Stomach smooth muscle (tissue), 2 donors: ENCODE measurements around the gene WAC.

Source experiments
- H3K27ac ChIP-seq: one replicate; pipeline ENCODE4 v1.7.0; 2013; ENCODE audit warnings: mild to moderate bottlenecking, low read length, inconsistent platforms
- H3K27me3 ChIP-seq, 2 donors: one replicate each; pipeline ENCODE4 v1.7.0; 2013; ENCODE audit warnings: low read length in 2 of 2; ENCODE audit not compliant: insufficient read depth in 2 of 2, control insufficient read depth in 1 of 2
- H3K36me3 ChIP-seq, 2 donors: one replicate each; pipeline ENCODE4 v1.7.0; 2013; ENCODE audit warnings: low read length in 2 of 2; ENCODE audit not compliant: control insufficient read depth in 2 of 2, insufficient read depth in 2 of 2
- H3K4me1 ChIP-seq: one replicate; pipeline ENCODE4 v1.7.0; 2013; ENCODE audit warnings: low read length; ENCODE audit not compliant: control insufficient read depth, insufficient read depth
- H3K4me3 ChIP-seq, 2 donors: one replicate each; pipeline ENCODE4 v1.7.0; 2013; ENCODE audit warnings: low read length in 2 of 2
- H3K9ac ChIP-seq, 2 donors: one replicate each; pipeline ENCODE4 v1.7.0; 2013; ENCODE audit warnings: low read length in 2 of 2, mild to moderate bottlenecking in 1 of 2
- H3K9me3 ChIP-seq, 2 donors: one replicate each; pipeline ENCODE4 v1.7.0; 2013; ENCODE audit warnings: low read length in 2 of 2; ENCODE audit not compliant: control insufficient read depth in 2 of 2
- donor health status: healthy.
- donor health status: Pancreatic carcinoma.

Gene WAC

DNA sequence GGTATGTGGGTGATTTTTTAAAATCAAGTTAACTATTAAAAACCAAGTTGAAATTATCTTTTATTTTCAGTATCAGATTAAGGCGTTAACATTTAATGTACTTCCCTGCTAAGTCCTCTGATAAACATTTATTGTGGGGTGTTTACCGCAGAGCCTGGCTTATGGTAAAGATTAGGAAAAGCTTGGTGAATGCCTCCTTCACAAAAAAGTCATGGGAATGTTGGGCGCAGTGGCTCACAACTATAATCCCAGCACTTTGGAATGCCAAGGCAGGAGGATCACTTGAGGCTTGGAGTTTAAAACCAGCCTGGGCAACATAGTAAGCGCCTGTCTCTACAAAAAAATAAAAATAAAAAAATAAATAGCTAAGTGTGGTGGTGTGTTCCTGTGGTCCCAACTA is 53.3 kb downstream of the WAC start:
- no peaks in the 10 kb centered on the region for H3K9me3 ChIP-seq
- H3K36me3 ChIP-seq: peaks cover 4 to 13% of the 10 kb centered on the region in 2 donors
- peaks cover 2% of the 10 kb centered on the region for H3K4me1 ChIP-seq
- no peaks in the 10 kb centered on the region for H3K27me3 ChIP-seq
- H3K9ac ChIP-seq: no peak overlapping the region
- H3K27ac ChIP-seq: no peak overlapping the region
- no peak overlapping the region for H3K4me3 ChIP-seq

- H3K4me3 ChIP-seq: no peak overlapping the region
- no peak overlapping the region for H3K9ac ChIP-seq
- H3K27me3 ChIP-seq: no peaks in the 10 kb centered on the region
- H3K36me3 ChIP-seq: peaks cover 4 to 14% of the 10 kb centered on the region in 2 donors
- H3K4me1 ChIP-seq: peaks cover 2% of the 10 kb centered on the region
- H3K9me3 ChIP-seq: no peaks in the 10 kb centered on the region
- H3K27ac ChIP-seq: no peak overlapping the region
These were observed 54.5 kb downstream of the WAC start for GRCh38 chr10:28587270-28587969.

GRCh38 chr10:28587970-28588290 is 55.0 kb downstream of the WAC start:
- Histone ChIP-seq H3K4me1 (peaks cover 2% of the 10 kb centered on the region), H3K36me3 (peaks cover 4 to 14% of the 10 kb centered on the region in 2 donors), H3K9me3 (no peaks in the 10 kb centered on the region), H3K27ac (no peak overlapping the region), H3K4me3 (no peak overlapping the region), H3K9ac (no peak overlapping the region), H3K27me3 (no peaks in the 10 kb centered on the region)

DNA sequence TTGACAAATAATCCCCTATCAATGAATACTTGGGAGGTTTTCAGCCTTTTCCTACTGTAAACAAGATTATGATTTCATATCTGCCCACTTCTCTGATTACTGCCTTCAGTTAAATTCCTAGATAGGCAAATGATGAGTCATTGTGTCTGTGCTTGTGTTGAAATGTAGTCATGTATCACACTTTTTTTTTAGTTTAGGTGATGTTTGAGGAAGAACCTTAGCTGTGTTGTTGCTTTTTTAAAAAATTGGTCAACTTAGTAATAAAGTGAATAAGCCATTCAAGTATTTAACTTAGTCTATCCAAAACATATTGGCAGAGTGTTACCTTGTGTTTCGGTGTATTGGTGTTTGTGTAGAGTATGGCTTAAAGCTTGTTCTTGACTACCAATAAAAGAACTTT is 60.0 kb downstream of the WAC start:
- no peaks in the 10 kb centered on the region for H3K27me3 ChIP-seq
- no peak overlapping the region for H3K27ac ChIP-seq
- H3K9ac ChIP-seq: no peak overlapping the region
- no peaks in the 10 kb centered on the region for H3K9me3 ChIP-seq
- H3K4me3 ChIP-seq: no peak overlapping the region
- H3K36me3 ChIP-seq: peaks cover 0 to 8% of the 10 kb centered on the region in 2 donors
- H3K4me1 ChIP-seq: peaks cover 2% of the 10 kb centered on the region

DNA sequence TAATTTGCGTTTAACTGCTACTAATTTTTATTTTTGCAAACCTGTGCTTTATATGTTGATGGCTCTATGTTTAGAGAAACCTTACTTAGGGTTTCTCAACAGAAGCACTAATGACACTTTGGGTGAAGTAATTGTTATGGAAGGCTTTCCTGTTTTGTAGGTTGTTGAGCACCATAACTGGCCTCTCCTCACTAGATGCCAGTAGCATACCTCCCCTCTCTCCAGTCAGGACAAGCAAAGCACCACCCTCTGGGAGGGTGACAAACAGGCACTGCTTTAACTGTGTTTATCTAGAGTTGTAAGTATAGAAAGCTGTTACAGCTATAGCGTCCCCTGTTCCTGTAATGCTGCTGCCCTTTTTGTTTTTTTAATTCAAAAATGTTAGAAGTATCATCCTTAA is 60.9 kb downstream of the WAC start:
- H3K4me1 ChIP-seq: no peaks in the 10 kb centered on the region
- no peak overlapping the region for H3K9ac ChIP-seq
- H3K36me3 ChIP-seq: peaks cover 0 to 8% of the 10 kb centered on the region in 2 donors
- no peak overlapping the region for H3K27ac ChIP-seq
- H3K27me3 ChIP-seq: no peaks in the 10 kb centered on the region
- H3K4me3 ChIP-seq: no peak overlapping the region
- H3K9me3 ChIP-seq: no peaks in the 10 kb centered on the region

DNA sequence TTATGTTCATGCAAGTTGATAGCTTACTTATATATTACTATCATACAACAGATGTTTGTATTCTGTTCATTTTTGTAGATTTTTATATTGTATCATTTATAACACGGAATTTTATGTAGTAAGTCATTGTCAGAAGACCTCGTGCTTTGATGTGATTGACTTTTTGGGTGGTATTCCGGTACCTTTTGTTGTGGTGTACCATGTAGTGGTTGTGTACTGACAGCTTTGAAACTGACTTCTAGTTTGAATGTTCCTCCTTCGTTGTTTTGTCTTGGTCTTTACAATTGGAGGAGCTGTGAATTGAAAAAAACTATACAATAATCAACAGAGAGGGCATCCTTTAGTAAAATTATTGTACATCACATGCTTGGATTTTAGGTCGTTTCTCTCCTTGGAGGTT is 61.5 kb downstream of the WAC start:
- peaks cover 0 to 8% of the 10 kb centered on the region in 2 donors for H3K36me3 ChIP-seq
- no peak overlapping the region for H3K4me3 ChIP-seq
- no peaks in the 10 kb centered on the region for H3K27me3 ChIP-seq
- no peaks in the 10 kb centered on the region for H3K4me1 ChIP-seq
- H3K9me3 ChIP-seq: no peaks in the 10 kb centered on the region
- H3K27ac ChIP-seq: no peak overlapping the region
- no peak overlapping the region for H3K9ac ChIP-seq

GRCh38 chr10:28595613-28596012 is 62.7 kb downstream of the WAC start:
- Histone ChIP-seq H3K36me3 (peaks cover 0 to 6% of the 10 kb centered on the region in 2 donors), H3K4me3 (peak overlapping the region in 1 of 2 donors; percentile 7), H3K4me1 (no peaks in the 10 kb centered on the region), H3K27ac (no peak overlapping the region), H3K27me3 (no peaks in the 10 kb centered on the region), H3K9ac (no peak overlapping the region), H3K9me3 (no peaks in the 10 kb centered on the region)

- Histone ChIP-seq H3K4me3 (no peak overlapping the region), H3K27me3 (no peaks in the 10 kb centered on the region), H3K9me3 (no peaks in the 10 kb centered on the region), H3K27ac (no peak overlapping the region), H3K36me3 (no peaks in the 10 kb centered on the region), H3K4me1 (no peaks in the 10 kb centered on the region), H3K9ac (no peak overlapping the region)
These were observed 67.1 kb downstream of the WAC start for GRCh38 chr10:28600056-28600455.

DNA sequence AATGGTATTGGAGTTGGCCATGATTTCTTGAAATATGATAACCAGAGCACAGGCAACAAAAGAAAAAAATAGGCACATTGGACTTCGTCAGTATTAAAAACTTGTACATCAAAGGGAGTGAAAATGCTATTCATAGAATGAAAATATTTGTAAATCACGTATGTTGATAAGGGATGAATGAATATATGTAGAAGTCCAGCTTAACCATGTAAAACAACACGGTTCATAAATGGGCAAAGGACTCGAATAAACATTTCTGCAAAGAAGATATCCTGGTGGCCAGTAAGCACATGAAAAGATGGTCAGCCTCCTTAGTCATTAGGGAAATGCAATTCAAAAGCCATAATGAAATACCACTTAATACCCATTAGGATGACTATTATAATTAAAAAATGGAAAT is 68.1 kb downstream of the WAC start:
- Histone ChIP-seq H3K27ac (no peak overlapping the region), H3K4me3 (no peak overlapping the region), H3K4me1 (no peaks in the 10 kb centered on the region), H3K36me3 (no peaks in the 10 kb centered on the region), H3K9ac (no peak overlapping the region), H3K9me3 (no peaks in the 10 kb centered on the region), H3K27me3 (no peaks in the 10 kb centered on the region)

DNA sequence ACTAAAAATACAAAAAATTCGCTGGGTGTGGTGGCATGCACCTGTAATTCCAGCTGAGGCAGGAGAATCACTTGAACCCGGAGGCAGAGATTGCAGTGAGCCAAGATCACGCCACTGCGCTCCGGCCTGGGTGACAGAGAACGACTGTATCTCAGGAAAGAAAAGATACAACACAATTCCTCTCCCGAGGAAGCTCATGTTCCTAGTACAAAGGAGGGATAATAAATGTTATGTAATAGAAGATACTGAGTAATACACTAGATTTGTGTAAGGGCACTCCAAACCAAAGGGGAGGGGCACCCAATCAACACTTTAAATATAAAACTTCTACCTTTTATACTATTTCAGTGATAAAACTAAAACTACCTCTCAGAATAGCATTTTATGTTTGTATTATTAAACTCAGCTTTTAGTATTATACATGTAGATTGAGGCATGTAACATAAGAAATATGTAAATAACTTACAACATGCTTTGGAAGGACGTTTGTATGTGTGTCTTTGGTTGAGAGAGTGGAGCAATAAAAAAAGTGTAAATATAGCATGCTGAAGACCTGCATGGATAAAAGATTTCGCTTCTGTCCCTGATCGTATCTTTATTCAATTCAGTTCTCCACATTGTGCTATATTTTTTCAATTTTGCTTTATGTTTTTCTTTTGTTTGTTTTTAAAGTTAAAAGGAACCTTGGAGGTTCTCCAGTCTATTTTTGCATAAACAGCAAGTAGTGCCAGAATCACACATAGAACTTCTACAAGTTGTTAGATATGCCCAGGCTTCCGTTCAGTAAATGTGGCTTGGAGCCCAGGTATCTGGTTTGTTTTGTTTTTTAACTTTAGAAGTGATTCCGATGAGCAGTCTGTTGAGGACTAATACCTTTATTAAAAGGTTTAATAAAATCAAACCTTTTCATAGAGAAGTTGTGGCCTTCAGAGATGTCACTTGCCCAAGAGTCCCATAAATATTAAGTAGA is 71.9 kb downstream of the WAC start:
- H3K36me3 ChIP-seq: peaks cover 0 to 2% of the 10 kb centered on the region in 2 donors
- H3K4me1 ChIP-seq: no peaks in the 10 kb centered on the region
- H3K9ac ChIP-seq: no peak overlapping the region
- H3K27ac ChIP-seq: no peak overlapping the region
- no peak overlapping the region for H3K4me3 ChIP-seq
- H3K9me3 ChIP-seq: no peaks in the 10 kb centered on the region
- no peaks in the 10 kb centered on the region for H3K27me3 ChIP-seq

GRCh38 chr10:28606568-28606967 is 73.7 kb downstream of the WAC start:
- no peaks in the 10 kb centered on the region for H3K27me3 ChIP-seq
- H3K4me1 ChIP-seq: no peaks in the 10 kb centered on the region
- no peaks in the 10 kb centered on the region for H3K9me3 ChIP-seq
- H3K9ac ChIP-seq: no peak overlapping the region
- H3K27ac ChIP-seq: no peak overlapping the region
- H3K36me3 ChIP-seq: peaks cover 4 to 9% of the 10 kb centered on the region in 2 donors
- no peak overlapping the region for H3K4me3 ChIP-seq
